Lower leg skin (tissue), 3 donors: Measurements from ENCODE around the gene CCBE1.

ENCODE experiments used
- CTCF ChIP-seq, 3 donors: fragments of 450-650 bp; IDR thresholded peaks; one replicate each; pipeline ENCODE4 v1.5.1; 2016; ENCODE audit warnings: antibody characterized with exemption in 3 of 3, mild to moderate bottlenecking in 3 of 3, moderate library complexity in 2 of 3
- POLR2A ChIP-seq, 2 donors: fragments of 450-650 bp; IDR thresholded peaks; one replicate each; pipeline ENCODE4 v1.6.1; 2016 to 2017; ENCODE audit warnings: antibody characterized with exemption in 2 of 2, mild to moderate bottlenecking in 1 of 2, moderate library complexity in 1 of 2

DNA sequence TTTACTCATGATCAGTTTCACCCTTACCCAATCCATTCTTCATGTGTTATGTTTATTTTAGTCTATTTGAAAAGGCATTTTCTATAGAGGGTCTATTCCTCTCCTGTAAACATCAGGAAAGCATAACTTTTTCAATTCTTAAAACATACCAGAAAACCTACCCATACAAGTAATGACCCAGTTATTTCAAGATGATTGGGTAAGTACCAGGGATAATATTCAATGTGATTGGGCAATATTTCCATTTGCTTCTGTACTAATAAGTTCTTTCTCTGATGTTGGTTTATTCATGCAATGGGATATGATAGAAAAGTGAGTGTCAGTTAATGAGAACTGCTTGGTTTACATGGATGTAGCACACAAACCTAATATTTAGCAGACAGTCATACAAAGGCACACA lies 87.6 kb downstream of the CCBE1 start:
- TF ChIP-seq POLR2A (IDR thresholded peaks at IDR 0.05) (no peak), CTCF (IDR thresholded peaks at IDR 0.05) (no peak)
